Measurements from ENCODE around the gene IGSF9.

Gene IGSF9

GRCh38 chr1:159946242-159947187, 1.1 kb upstream of the IGSF9 start:
- DNase-seq (ENCODE audit: low read depth) = no peak

- no peak for DNase-seq (ENCODE audit: low read depth)
Measured at GRCh38 chr1:159944623-159945455, 574 bp downstream of the IGSF9 start.

GRCh38 chr1:159943908-159944622, 1.3 kb downstream of the IGSF9 start:
- DNase-seq (ENCODE audit: low read depth) = no peak

DNA sequence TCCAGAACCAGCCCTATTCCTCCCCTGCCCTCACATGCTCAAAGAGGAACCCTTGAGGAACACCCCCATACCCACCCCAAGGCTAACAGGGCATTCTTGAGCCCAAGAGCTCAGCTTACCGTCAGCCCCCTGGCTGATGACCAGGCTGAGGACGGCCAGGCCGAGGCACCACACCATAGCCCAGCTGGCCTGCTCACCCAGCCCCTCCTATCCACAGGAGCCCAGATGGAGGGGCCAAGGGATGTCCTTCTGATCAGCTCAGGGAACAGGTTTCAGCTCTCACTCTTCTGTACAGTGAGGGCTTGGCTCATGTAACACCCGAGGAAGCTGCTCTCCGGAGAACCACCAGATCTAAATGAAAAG, 2.2 kb downstream of the IGSF9 start:
- no peak for DNase-seq (ENCODE audit: low read depth)

DNA sequence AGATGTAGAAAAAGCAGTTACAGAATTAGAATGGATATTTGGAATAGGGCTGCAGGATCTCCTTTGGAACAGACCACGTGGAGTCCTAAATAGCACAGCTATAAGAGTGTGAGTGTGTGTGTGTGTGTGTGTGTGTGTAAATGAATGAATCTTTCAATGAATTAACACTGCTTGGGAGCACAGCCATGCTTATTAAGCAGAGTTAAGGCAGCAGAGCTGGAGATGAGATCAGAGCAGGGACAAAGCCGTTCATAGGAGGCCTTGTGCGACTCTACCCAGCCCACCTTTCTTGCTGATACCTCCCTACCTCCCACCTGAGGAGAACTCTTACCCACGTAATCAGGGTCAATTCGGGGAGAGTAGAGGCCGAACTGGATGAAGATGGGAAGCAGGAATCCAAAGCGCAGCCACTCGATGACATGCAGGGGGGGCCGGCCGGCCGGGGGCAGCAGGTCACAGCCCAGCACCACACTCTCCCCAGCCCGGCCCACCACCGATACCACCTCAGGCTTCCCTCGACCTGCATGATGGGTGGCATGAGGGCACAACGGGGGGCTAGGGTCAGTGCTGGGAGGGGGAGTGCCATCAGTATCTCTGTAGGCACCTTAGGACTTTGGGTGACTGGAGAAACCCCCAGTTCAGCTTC, 2.7 kb downstream of the IGSF9 start:
- DNase-seq (ENCODE audit: low read depth) = no peak

DNA sequence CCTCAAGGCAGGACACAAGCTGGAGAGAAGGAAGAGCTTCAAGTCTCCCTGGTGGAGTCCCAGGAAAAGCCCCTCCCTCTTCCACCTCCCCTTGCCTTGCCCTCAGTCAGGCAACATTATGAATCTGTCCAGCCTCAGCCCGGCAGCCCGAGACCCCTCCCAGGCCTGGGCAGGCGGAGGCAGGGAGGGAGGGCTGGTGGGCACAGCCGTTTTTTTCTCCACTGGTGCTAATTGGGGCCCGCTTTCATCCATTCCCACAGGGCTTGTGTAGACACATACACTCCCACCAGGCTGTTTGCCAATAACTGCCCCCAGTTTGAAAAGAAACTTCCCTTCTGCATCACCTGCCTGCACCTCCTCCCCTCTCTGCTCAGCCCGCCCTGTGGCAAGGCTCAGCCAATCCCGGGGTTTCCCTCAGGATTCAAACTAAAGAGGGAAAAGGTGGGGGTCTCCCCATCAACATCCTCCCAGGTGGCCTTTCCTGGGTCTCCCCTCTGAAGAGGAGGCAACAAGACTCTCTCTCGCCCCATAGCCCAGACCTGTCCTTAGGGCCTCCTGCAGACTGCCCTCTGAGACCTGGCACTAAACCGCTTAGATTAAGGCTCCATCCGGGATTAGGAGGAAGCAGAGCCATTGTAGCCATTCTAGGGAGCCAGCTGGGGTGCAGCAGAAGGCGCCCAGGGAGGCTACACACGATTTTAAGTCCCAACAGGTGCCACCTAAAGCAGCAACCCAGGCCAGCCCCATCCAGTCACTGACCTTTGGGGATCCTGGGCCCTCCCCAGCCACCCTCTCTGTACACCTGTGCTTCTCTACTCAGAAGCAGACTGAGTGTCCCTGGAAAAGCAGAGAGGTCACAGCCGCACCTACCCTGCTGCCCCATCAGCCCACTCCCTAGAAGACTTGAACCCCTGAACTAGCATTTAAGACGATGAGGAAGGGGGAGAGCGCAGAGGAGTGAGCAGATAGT, 3.5 kb downstream of the IGSF9 start:
- no peak for DNase-seq (ENCODE audit: low read depth)

DNA sequence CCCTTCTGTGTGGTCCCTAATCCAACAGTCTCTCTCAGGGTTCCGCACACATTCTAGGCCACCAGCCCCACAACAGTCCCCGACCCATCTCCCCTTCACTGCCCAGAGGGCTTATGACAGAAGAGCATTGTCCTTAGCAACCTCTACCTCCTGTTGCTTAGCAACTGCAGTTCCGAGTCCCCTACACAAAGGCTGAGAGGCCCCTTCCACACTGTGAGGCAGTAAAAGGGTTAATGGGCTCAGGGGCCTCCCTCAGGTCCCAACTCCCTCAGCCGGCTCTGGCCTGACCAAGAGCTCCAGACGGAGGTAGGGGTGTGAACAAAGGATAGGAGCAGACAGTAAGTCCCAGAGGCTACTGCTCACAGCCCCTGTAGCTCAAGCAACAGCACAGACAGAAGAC, 4.3 kb downstream of the IGSF9 start:
- no peak for DNase-seq (ENCODE audit: low read depth)

GRCh38 chr1:159940006-159940620, 5.3 kb downstream of the IGSF9 start:
- DNase-seq (ENCODE audit: low read depth) = no peak

DNA sequence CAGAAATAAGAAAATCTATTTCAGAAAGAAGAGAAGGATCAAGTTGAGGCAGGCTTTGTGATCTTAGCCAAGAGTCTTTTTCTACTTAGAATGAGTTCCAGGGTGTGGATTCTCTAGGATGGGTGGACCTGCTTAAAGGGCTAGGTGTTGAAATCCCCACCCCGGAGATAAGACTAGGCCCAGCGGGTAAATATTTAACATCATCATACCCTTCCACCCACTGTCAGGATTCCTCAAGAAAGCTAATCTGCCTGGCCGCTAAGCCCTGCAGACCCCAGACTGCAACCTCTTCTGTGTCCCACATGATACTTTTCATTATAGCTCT, 5.8 kb downstream of the IGSF9 start:
- DNase-seq (ENCODE audit: low read depth) = no peak

DNA sequence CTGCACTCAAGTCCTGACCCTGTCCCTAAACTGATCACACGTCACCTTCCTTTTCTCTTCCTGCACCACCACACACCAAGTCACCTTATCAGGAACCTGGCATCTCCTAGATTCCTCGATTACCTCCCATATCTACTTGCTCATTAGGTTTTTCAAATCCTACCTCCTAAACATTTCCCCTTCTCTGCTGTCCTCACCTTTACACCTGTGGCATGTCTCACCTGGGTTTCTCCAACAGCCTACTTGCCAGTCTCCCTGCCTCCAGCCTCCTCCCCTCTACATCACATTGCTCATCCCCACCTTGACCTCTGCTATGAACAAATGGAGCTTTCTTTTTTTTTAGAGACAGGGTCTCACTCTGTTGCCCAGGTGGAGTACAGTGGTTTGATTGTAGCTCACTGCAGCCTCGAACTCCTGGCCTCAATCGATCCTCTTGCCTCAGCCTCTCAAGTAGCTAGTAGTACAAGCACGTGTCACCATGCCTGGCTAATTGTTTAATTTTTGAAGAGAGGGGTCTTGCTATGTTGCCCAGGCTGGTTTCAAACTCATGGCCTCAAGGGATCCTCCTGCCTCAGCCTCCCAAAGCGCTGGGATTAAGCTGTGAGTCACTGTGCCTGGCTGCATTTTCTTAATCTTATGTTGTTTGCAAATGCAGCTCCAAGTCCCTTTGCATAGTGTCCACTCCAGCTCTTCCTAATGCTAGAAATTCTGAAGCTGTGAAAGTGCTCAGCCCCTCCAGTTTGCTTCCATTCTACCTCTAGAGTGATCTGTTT, 6.3 kb downstream of the IGSF9 start:
- DNase-seq (ENCODE audit: low read depth) = no peak

- no peak for DNase-seq (ENCODE audit: low read depth)
Measured at GRCh38 chr1:159938211-159938852, 7.1 kb downstream of the IGSF9 start.

- DNase-seq (ENCODE audit: low read depth) = no peak
Measured at GRCh38 chr1:159937054-159937750, 8.2 kb downstream of the IGSF9 start.

DNA sequence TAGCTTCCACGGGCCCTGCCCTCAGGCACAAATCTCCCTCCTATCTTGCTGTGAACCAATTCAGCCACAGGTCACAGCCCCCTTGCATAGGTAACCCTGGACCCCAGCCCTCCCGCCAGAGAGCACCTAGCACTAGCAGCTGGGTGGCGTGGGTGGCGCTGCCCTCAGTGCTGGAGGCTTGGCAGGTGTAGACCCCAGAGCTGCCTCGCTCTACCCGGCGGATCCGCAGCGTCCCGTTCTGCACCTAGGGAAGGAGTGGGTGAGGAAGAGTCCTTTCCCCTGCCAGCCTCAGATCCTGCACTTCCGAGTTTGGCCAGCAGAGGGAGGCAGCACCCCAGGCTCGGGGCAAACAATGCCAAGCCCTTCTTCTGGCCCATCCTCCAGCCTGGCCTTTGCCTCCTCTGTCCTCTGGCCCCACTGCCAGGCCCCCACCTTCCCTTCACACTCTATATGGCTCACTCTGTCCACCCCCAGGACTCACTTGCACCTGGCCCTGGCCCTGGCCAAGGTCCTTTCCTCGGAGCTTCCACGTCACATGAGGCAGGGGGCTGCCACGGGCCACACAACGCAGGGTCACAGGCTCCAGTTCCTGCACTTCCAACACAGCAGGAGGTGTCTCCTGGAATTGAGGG, 9.0 kb downstream of the IGSF9 start:
- peak; percentile 83 for DNase-seq (ENCODE audit: low read depth)

- DNase-seq (ENCODE audit: low read depth) = no peak
Measured at GRCh38 chr1:159935719-159936272, 9.6 kb downstream of the IGSF9 start.

GRCh38 chr1:159935305-159935704, 10.1 kb downstream of the IGSF9 start:
- no peak for DNase-seq (ENCODE audit: low read depth)

DNA sequence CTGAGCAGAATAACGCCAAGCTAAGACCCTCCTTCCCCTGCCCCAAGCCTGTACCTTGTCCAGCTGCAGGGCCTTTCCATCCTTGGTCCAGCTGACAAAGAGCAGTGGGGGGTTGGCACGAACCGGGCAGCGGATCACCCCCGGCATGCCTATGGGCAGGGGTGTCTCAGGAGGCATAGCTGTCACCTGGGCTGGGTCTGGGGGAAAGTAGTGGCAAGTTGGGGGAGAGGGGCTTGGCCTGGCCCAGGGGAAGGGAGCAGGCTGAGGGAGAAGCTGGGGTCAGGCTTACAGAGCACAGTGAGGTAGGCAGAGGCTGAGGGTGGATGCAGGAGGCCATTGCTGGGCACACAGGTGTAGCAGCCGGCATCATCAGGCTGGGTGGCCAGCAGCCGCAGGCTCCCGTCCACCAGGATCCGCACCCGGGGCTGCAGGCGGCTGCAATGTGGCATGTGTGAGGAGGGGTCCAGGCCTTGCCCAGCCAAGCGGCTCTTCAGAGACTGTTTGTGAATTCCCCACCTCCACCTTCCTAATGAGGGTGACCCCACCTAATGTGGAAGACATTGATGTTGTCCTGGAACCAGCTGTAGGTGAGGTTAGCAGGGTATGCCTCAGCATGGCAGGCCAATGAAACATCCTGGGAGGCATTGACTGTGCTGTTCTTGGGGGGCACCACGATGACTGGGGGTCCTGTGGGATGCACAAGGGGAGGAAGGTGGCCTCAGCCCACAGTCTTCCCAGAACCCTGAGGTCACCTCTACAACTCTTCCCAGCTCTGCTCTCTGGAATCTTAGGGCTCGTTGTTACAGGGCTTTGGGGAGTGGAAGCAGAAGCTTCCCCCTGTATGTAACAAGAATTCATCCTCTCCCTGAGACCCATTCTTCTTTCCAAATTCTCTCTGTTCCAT, 11.0 kb downstream of the IGSF9 start:
- no peak for DNase-seq (ENCODE audit: low read depth)

DNA sequence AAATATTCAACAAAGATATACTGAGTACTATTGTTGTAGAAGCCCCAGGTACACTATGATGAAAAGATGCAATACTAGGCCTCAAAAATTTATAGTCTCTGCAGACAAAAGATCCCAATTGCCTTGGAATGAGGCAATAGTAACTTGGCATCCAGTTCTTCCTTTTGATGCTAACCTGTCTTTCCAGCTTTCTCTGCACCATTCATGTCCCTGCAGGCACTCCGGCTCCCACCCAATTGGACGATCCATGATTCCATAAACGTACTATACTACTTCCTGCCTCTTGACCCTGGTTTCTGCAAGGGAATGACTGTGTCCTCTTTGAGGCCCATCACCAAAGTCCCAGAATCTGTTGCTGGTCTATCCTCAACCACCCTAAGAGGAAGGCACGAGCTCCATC, 12.1 kb downstream of the IGSF9 start:
- no peak for DNase-seq (ENCODE audit: low read depth)

Data from activated T-cell treated with anti-CD3 and anti-CD28 coated beads for 1 hour (primary cell).